ENCODE measurements around the gene RAB3IL1. TPM values are rescaled to one million over a fixed set of nuclear protein-coding genes. Genes with fewer than 3 reads are reported as not detected.

Gene RAB3IL1
- total and polyA plus RNA-seq, 9 of the 15 experiments (the other 6 are each of a cell fraction or from before 2014, with no cell fraction given), result 0.15 to 42.6 (median 15.5) TPM

DNA sequence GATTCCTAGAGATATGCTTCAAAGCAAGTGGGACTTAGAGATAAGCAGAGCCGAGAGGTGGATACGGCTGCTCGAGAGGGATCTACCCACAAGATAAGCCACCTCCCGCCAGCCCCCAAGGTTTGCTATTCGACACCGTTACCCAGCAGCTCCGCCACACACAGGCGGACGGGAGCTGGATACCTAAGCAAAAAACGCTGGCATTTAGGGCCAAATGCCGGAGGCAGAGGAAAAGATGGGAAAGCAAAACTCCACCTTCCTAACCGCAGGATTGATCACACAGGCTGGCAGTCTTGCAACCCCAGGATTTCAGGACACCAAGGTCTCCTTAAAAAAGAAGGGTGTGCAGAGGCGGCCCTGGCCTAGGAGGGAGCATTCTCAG, 49.4 kb upstream of the RAB3IL1 start (continued):
- TF ChIP-seq, protein P1, sequence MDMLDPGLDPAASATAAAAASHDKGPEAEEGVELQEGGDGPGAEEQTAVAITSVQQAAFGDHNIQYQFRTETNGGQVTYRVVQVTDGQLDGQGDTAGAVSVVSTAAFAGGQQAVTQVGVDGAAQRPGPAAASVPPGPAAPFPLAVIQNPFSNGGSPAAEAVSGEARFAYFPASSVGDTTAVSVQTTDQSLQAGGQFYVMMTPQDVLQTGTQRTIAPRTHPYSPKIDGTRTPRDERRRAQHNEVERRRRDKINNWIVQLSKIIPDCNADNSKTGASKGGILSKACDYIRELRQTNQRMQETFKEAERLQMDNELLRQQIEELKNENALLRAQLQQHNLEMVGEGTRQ (CRISPR knock-in tag; IDR thresholded peaks at IDR 0.05), result no peak
- TF ChIP-seq TARDBP (IDR thresholded peaks at IDR 0.05) (no peak), KHSRP (IDR thresholded peaks at IDR 0.05) (no peak), ZNF57 (CRISPR knock-in tag; IDR thresholded peaks at IDR 0.05) (no peak), HNRNPL (IDR thresholded peaks at IDR 0.05; ENCODE audit: low read depth, low read length) (no peak), FOXA1 (IDR thresholded peaks at IDR 0.05; ENCODE audit: borderline replicate concordance) (no peak), ZC3H4 (CRISPR knock-in tag; IDR thresholded peaks at IDR 0.05; ENCODE audit: borderline replicate concordance) (no peak), ID3 (CRISPR knock-in tag; IDR thresholded peaks at IDR 0.05) (no peak), ID3 (tag; IDR thresholded peaks at IDR 0.05) (no peak), ZNF197 (CRISPR knock-in tag; IDR thresholded peaks at IDR 0.05; ENCODE audit: low read depth) (no peak), CC2D1A (IDR thresholded peaks at IDR 0.05) (peak; percentile 78; the same call in 1 of the 2 replicates), TAF15 (IDR thresholded peaks at IDR 0.05; ENCODE audit: low read depth, low read length) (no peak), LARP7 (IDR thresholded peaks at IDR 0.05) (no peak; the same call in 1 of the 2 replicates), EWSR1 (IDR thresholded peaks at IDR 0.05; ENCODE audit: borderline replicate concordance, low read depth, partially characterized antibody) (no peak), SMARCE1 (IDR thresholded peaks at IDR 0.05) (peak; percentile 92), HCFC1 (IDR thresholded peaks at IDR 0.05; ENCODE audit: low read depth, low read length) (no peak), HMGN3 (IDR thresholded peaks at IDR 0.05; ENCODE audit: borderline replicate concordance, extremely low read depth, insufficient read length, low read depth, low read length) (peak; percentile 68), MGA (IDR thresholded peaks at IDR 0.05) (no peak), HEY1 (CRISPR knock-in tag; IDR thresholded peaks at IDR 0.05; ENCODE audit: borderline replicate concordance) (no peak)

Data from K562 (cell line).